ENCODE results near the gene FCMR.

The FCMR gene

DNA sequence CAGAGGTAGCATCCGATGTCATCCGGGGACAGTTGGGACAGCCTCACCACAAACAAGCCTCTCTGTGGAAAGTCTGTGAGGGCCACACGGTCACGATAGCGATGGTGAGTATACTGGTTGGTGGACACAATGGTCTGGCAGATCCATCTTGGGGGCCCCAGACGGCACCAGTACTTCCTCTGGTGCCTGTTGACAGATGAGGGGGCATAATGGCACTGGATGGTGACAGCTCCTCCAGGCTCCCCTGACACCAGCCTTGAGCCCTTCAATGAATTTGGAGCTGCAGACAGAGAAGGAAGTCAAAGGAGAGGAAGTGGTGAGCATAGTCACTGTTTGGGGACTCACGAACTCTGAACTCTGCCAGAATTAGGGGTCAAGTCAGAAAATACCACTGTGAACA is 40.5 kb upstream of the FCMR start:
- 89% methylated on average over 7 of the region's 7 CpGs for WGBS
- Histone ChIP-seq H3K4me3 (ENCODE audit: insufficient read depth in 1 of 2, low read depth in 1 of 2, low read length in 2 of 2) (no peak overlapping the region), H3K9me3 (ENCODE audit: control insufficient read depth, low read length) (no peaks in the 10 kb centered on the region), H3K14ac (ENCODE audit: low read length in 2 of 2) (no peak overlapping the region), H4K8ac (ENCODE audit: low read length) (no peak overlapping the region), H3K9ac (ENCODE audit: low read length) (no peak overlapping the region), H2BK120ac (ENCODE audit: low read depth, low read length) (no peak overlapping the region), H2AFZ (ENCODE audit: low read depth, low read length) (no peak overlapping the region), H2AK5ac (ENCODE audit: low read length, severe bottlenecking) (no peak overlapping the region), H2BK12ac (ENCODE audit: low read length in 2 of 2) (no peak overlapping the region), H3K4me1 (ENCODE audit: control insufficient read depth, insufficient read depth, low read depth, low read length) (peaks cover 5% of the 10 kb centered on the region), H3K36me3 (ENCODE audit: control insufficient read depth in 1 of 2, insufficient read depth in 2 of 2, low read depth in 1 of 2, low read length in 2 of 2) (no peaks in the 10 kb centered on the region), H3K4me2 (ENCODE audit: low read length, poor library complexity, severe bottlenecking) (no peak overlapping the region), H3K27ac (ENCODE audit: low read length, poor library complexity, severe bottlenecking) (no peak overlapping the region), H3K23ac (ENCODE audit: low read length in 2 of 2) (no peak overlapping the region), H3K4ac (ENCODE audit: low read depth in 1 of 2, low read length in 2 of 2) (no peak overlapping the region), H2BK15ac (ENCODE audit: low read depth, poor library complexity, severe bottlenecking) (no peak overlapping the region), H3K18ac (ENCODE audit: low read depth in 1 of 2, low read length in 2 of 2) (no peak overlapping the region), H3K27me3 (ENCODE audit: control insufficient read depth in 1 of 2, insufficient read depth in 1 of 2, low read length in 2 of 2) (peaks cover 0 to 42% of the 10 kb centered on the region in 2 experiments), H2BK5ac (ENCODE audit: low read depth, low read length, poor library complexity, severe bottlenecking) (no peak overlapping the region), H4K91ac (ENCODE audit: low read length) (no peak overlapping the region), H3K79me1 (replicated peaks; ENCODE audit: low read length, poor library complexity, severe bottlenecking) (no peaks in the 10 kb centered on the region)
- no peak for DNase-seq

DNA sequence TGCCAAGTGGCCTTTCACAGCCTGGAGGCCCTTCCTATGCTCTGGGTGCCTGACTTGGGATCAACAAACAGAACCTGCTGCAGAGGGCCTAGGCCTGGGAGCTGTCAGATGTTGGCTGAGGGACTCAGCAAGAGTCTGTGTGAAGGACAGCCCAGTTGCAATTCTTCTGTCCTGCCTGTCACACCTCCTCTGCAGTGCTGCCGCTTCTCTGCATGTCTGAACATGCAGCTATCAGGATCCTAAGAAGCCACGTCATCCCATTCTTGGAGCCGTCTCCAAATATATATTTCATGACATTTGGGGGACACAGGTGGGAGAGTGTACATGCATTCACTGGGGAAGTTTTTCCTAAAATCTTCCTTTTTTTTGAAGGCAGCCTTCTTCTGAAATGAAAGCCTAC is 39.9 kb upstream of the FCMR start:
- Histone ChIP-seq H4K8ac (ENCODE audit: low read length) (no peak overlapping the region), H2BK12ac (ENCODE audit: low read length in 2 of 2) (no peak overlapping the region), H4K91ac (ENCODE audit: low read length) (no peak overlapping the region), H3K9ac (ENCODE audit: low read length) (no peak overlapping the region), H2AFZ (ENCODE audit: low read depth, low read length) (no peak overlapping the region), H2BK15ac (ENCODE audit: low read depth, poor library complexity, severe bottlenecking) (no peak overlapping the region), H3K9me3 (ENCODE audit: control insufficient read depth, low read length) (no peaks in the 10 kb centered on the region), H3K4ac (ENCODE audit: low read depth in 1 of 2, low read length in 2 of 2) (no peak overlapping the region), H3K4me3 (ENCODE audit: insufficient read depth in 1 of 2, low read depth in 1 of 2, low read length in 2 of 2) (no peak overlapping the region), H3K27me3 (ENCODE audit: control insufficient read depth in 1 of 2, insufficient read depth in 1 of 2, low read length in 2 of 2) (peaks cover 0 to 42% of the 10 kb centered on the region in 2 experiments), H3K79me1 (replicated peaks; ENCODE audit: low read length, poor library complexity, severe bottlenecking) (no peaks in the 10 kb centered on the region), H3K27ac (ENCODE audit: low read length, poor library complexity, severe bottlenecking) (no peak overlapping the region), H2BK120ac (ENCODE audit: low read depth, low read length) (no peak overlapping the region), H3K36me3 (ENCODE audit: control insufficient read depth in 1 of 2, insufficient read depth in 2 of 2, low read depth in 1 of 2, low read length in 2 of 2) (no peaks in the 10 kb centered on the region), H3K18ac (ENCODE audit: low read depth in 1 of 2, low read length in 2 of 2) (no peak overlapping the region), H3K4me2 (ENCODE audit: low read length, poor library complexity, severe bottlenecking) (no peak overlapping the region), H2AK5ac (ENCODE audit: low read length, severe bottlenecking) (no peak overlapping the region), H2BK5ac (ENCODE audit: low read depth, low read length, poor library complexity, severe bottlenecking) (no peak overlapping the region), H3K4me1 (ENCODE audit: control insufficient read depth, insufficient read depth, low read depth, low read length) (peaks cover 2% of the 10 kb centered on the region), H3K23ac (ENCODE audit: low read length in 2 of 2) (no peak overlapping the region), H3K14ac (ENCODE audit: low read length in 2 of 2) (no peak overlapping the region)
- 100% methylated on average over 2 of the region's 3 CpGs for WGBS
- DNase-seq, result no peak

- Histone ChIP-seq H2AK5ac (ENCODE audit: low read length, severe bottlenecking) (no peak overlapping the region), H3K18ac (ENCODE audit: low read depth in 1 of 2, low read length in 2 of 2) (no peak overlapping the region), H3K4ac (ENCODE audit: low read depth in 1 of 2, low read length in 2 of 2) (no peak overlapping the region), H3K27ac (ENCODE audit: low read length, poor library complexity, severe bottlenecking) (no peak overlapping the region), H3K9ac (ENCODE audit: low read length) (no peak overlapping the region), H2BK15ac (ENCODE audit: low read depth, poor library complexity, severe bottlenecking) (no peak overlapping the region), H4K91ac (ENCODE audit: low read length) (no peak overlapping the region), H3K79me1 (replicated peaks; ENCODE audit: low read length, poor library complexity, severe bottlenecking) (no peaks in the 10 kb centered on the region), H2BK12ac (ENCODE audit: low read length in 2 of 2) (no peak overlapping the region), H3K27me3 (ENCODE audit: control insufficient read depth in 1 of 2, insufficient read depth in 1 of 2, low read length in 2 of 2) (peaks cover 0 to 48% of the 10 kb centered on the region in 2 experiments), H3K36me3 (ENCODE audit: control insufficient read depth in 1 of 2, insufficient read depth in 2 of 2, low read depth in 1 of 2, low read length in 2 of 2) (no peaks in the 10 kb centered on the region), H4K8ac (ENCODE audit: low read length) (no peak overlapping the region), H3K4me2 (ENCODE audit: low read length, poor library complexity, severe bottlenecking) (no peak overlapping the region), H3K14ac (ENCODE audit: low read length in 2 of 2) (no peak overlapping the region), H2BK120ac (ENCODE audit: low read depth, low read length) (no peak overlapping the region), H2BK5ac (ENCODE audit: low read depth, low read length, poor library complexity, severe bottlenecking) (no peak overlapping the region), H3K9me3 (ENCODE audit: control insufficient read depth, low read length) (no peaks in the 10 kb centered on the region), H2AFZ (ENCODE audit: low read depth, low read length) (no peak overlapping the region), H3K23ac (ENCODE audit: low read length in 2 of 2) (no peak overlapping the region), H3K4me1 (ENCODE audit: control insufficient read depth, insufficient read depth, low read depth, low read length) (peaks cover 2% of the 10 kb centered on the region), H3K4me3 (ENCODE audit: insufficient read depth in 1 of 2, low read depth in 1 of 2, low read length in 2 of 2) (no peak overlapping the region)
- WGBS, result 87% methylated on average over 6 of the region's 6 CpGs
- no peak for DNase-seq
Observed at GRCh38 chr1:206960676-206961386, 39.1 kb upstream of the FCMR start.

DNA sequence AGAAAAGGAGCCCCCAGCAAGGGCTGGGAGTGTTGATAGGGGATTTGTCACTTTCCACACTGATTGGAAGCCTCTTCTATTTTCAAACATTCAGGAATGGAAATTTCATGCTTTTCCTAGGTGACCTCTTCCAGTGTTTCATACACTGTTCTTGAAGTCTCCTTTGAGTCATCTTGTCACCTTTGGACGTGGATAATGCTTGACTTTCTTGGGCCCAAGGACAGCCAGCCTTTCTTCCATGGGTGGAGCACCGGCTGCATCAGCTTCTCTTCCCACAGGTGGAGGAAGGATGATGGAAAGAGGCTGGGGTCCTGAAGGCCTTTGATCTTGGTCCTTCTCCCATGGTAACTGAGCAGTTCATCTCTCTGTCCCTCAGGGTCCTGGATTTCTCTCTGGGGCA is 36.4 kb upstream of the FCMR start:
- 58% methylated on average over 2 of the region's 2 CpGs for WGBS
- H3K27me3 ChIP-seq (ENCODE audit: control insufficient read depth in 1 of 2, insufficient read depth in 1 of 2, low read length in 2 of 2), result peaks cover 0 to 71% of the 10 kb centered on the region in 2 experiments
- no peaks in the 10 kb centered on the region for H3K79me1 ChIP-seq (replicated peaks; ENCODE audit: low read length, poor library complexity, severe bottlenecking)
- no peak overlapping the region for H2AK5ac ChIP-seq (ENCODE audit: low read length, severe bottlenecking)
- H2BK5ac ChIP-seq (ENCODE audit: low read depth, low read length, poor library complexity, severe bottlenecking), result no peak overlapping the region
- no peak overlapping the region for H2AFZ ChIP-seq (ENCODE audit: low read depth, low read length)
- H3K4ac ChIP-seq (ENCODE audit: low read depth in 1 of 2, low read length in 2 of 2), result no peak overlapping the region
- no peak overlapping the region for H3K18ac ChIP-seq (ENCODE audit: low read depth in 1 of 2, low read length in 2 of 2)
- no peak overlapping the region for H3K14ac ChIP-seq (ENCODE audit: low read length in 2 of 2)
- no peak overlapping the region for H3K4me3 ChIP-seq (ENCODE audit: insufficient read depth in 1 of 2, low read depth in 1 of 2, low read length in 2 of 2)
- H2BK12ac ChIP-seq (ENCODE audit: low read length in 2 of 2), result no peak overlapping the region
- no peak overlapping the region for H4K8ac ChIP-seq (ENCODE audit: low read length)
- no peak overlapping the region for H2BK120ac ChIP-seq (ENCODE audit: low read depth, low read length)
- H3K23ac ChIP-seq (ENCODE audit: low read length in 2 of 2), result no peak overlapping the region
- H2BK15ac ChIP-seq (ENCODE audit: low read depth, poor library complexity, severe bottlenecking), result no peak overlapping the region
- H3K36me3 ChIP-seq (ENCODE audit: control insufficient read depth in 1 of 2, insufficient read depth in 2 of 2, low read depth in 1 of 2, low read length in 2 of 2), result no peaks in the 10 kb centered on the region
- no peak for DNase-seq
- peaks cover 14% of the 10 kb centered on the region for H3K4me1 ChIP-seq (ENCODE audit: control insufficient read depth, insufficient read depth, low read depth, low read length)
- no peak overlapping the region for H4K91ac ChIP-seq (ENCODE audit: low read length)
- no peak overlapping the region for H3K9ac ChIP-seq (ENCODE audit: low read length)
- H3K9me3 ChIP-seq (ENCODE audit: control insufficient read depth, low read length), result no peaks in the 10 kb centered on the region
- H3K4me2 ChIP-seq (ENCODE audit: low read length, poor library complexity, severe bottlenecking), result no peak overlapping the region
- H3K27ac ChIP-seq (ENCODE audit: low read length, poor library complexity, severe bottlenecking), result no peak overlapping the region
